ENCODE data around the gene KIF20B. TPM values are rescaled to one million over a fixed set of nuclear protein-coding genes. Genes with fewer than 3 reads are reported as not detected.

The KIF20B gene
- total RNA-seq, 1 experiment from 2014 or later: 33.7 TPM

- H3K9me3 Mint-ChIP-seq (ENCODE audit: unreplicated experiment): no peaks in the 10 kb centered on the region
- no peaks in the 10 kb centered on the region for H3K4me1 Mint-ChIP-seq (ENCODE audit: insufficient read depth, unreplicated experiment)
- ChIA-PET POLR2A (interaction anchor here (1.5 to 2.6 kb wide), 2 partner anchors 11 to 14 kb away, joined by 4 to 7 read pairs; no protein-coding TSS in a partner anchor), CTCF (no interaction called here)
- no peak overlapping the region for H3K4me3 Mint-ChIP-seq (ENCODE audit: unreplicated experiment)
- BruUV-seq (replicated peaks): no TSS peak
- intact Hi-C loops (cut with micrococcal nuclease): no loop called here
- H3K27ac Mint-ChIP-seq (ENCODE audit: low read depth, unreplicated experiment): no peak overlapping the region
- peaks cover 25% of the 10 kb centered on the region for H3K36me3 Mint-ChIP-seq (ENCODE audit: insufficient read depth, unreplicated experiment)
- no peaks in the 10 kb centered on the region for H3K27me3 Mint-ChIP-seq (ENCODE audit: insufficient read depth, unreplicated experiment)
- TF ChIP-seq CTCF (IDR thresholded peaks at IDR 0.05; ENCODE audit: unreplicated experiment): no peak
- DNase-seq (ENCODE audit: unreplicated experiment): no peak
These were observed 42.6 kb downstream of the KIF20B start for GRCh38 chr10:89744026-89744425.

DNA sequence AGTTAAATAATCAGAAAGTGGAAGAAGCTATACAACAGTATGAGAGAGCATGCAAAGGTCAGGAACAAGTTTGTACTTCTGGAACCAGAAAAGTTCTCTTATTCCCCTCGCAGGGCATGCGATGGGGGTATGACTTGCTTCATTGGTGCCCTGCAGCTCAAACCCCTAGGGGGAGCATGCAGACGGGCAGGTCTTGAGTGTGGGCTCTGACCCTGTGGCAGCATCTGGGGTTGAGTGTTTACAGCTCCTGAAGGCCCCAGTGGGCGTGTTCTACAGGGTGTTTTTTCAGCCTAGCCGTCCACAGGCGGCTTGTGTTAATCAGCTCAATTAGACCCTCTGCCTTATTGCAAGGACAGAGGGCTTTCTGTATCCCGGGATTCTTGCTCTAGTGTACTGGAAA, 44.5 kb downstream of the KIF20B start:
- no peak for DNase-seq (ENCODE audit: unreplicated experiment)
- H3K4me1 Mint-ChIP-seq (ENCODE audit: insufficient read depth, unreplicated experiment): no peaks in the 10 kb centered on the region
- CTCF ChIA-PET: interaction anchor here (0.6 kb wide), 1 partner anchor 47 kb away, joined by 3 read pairs; no protein-coding TSS in a partner anchor
- H3K27ac Mint-ChIP-seq (ENCODE audit: low read depth, unreplicated experiment): no peak overlapping the region
- POLR2A ChIA-PET: interaction anchor here (0.5 to 1.5 kb wide), 4 partner anchors 9 to 44 kb away, joined by 3 to 6 read pairs (median 4); partner anchors contain the start of gene KIF20B
- no peaks in the 10 kb centered on the region for H3K9me3 Mint-ChIP-seq (ENCODE audit: unreplicated experiment)
- H3K4me3 Mint-ChIP-seq (ENCODE audit: unreplicated experiment): no peak overlapping the region
- no peak for TF ChIP-seq CTCF (IDR thresholded peaks at IDR 0.05; ENCODE audit: unreplicated experiment)
- intact Hi-C loops (cut with micrococcal nuclease): no loop called here
- H3K36me3 Mint-ChIP-seq (ENCODE audit: insufficient read depth, unreplicated experiment): peaks cover 20% of the 10 kb centered on the region
- no peaks in the 10 kb centered on the region for H3K27me3 Mint-ChIP-seq (ENCODE audit: insufficient read depth, unreplicated experiment)
- BruUV-seq (replicated peaks): no TSS peak

GRCh38 chr10:89750441-89750840, 49.1 kb downstream of the KIF20B start:
- Mint-ChIP-seq H3K36me3 (ENCODE audit: insufficient read depth, unreplicated experiment) (peaks cover 29% of the 10 kb centered on the region), H3K27me3 (ENCODE audit: insufficient read depth, unreplicated experiment) (no peaks in the 10 kb centered on the region), H3K4me3 (ENCODE audit: unreplicated experiment) (no peak overlapping the region), H3K4me1 (ENCODE audit: insufficient read depth, unreplicated experiment) (no peaks in the 10 kb centered on the region), H3K9me3 (ENCODE audit: unreplicated experiment) (no peaks in the 10 kb centered on the region), H3K27ac (ENCODE audit: low read depth, unreplicated experiment) (no peak overlapping the region)
- ChIA-PET CTCF (interaction anchor here (0.6 kb wide), 1 partner anchor 104 kb away, joined by 3 read pairs; no protein-coding TSS in a partner anchor), POLR2A (interaction anchor here (0.6 to 0.7 kb wide), 2 partner anchors 33 to 173 kb away, joined by 3 to 4 read pairs; no protein-coding TSS in a partner anchor)
- no TSS peak for BruUV-seq (replicated peaks)
- no peak for TF ChIP-seq CTCF (IDR thresholded peaks at IDR 0.05; ENCODE audit: unreplicated experiment)
- intact Hi-C loops (cut with micrococcal nuclease): no loop called here
- no peak for DNase-seq (ENCODE audit: unreplicated experiment)

GRCh38 chr10:89755374-89755773, 54.0 kb downstream of the KIF20B start:
- POLR2A ChIA-PET: no interaction called here

More at GRCh38 chr10:89755374-89755773, 54.0 kb downstream of the KIF20B start:
- no peaks in the 10 kb centered on the region for H3K27me3 Mint-ChIP-seq (ENCODE audit: insufficient read depth, unreplicated experiment)
- H3K4me1 Mint-ChIP-seq (ENCODE audit: insufficient read depth, unreplicated experiment): peaks cover 5% of the 10 kb centered on the region
- no peak overlapping the region for H3K4me3 Mint-ChIP-seq (ENCODE audit: unreplicated experiment)
- intact Hi-C loops (cut with micrococcal nuclease): no loop called here
- H3K9me3 Mint-ChIP-seq (ENCODE audit: unreplicated experiment): no peaks in the 10 kb centered on the region
- no TSS peak for BruUV-seq (replicated peaks)
- DNase-seq (ENCODE audit: unreplicated experiment): no peak
- H3K36me3 Mint-ChIP-seq (ENCODE audit: insufficient read depth, unreplicated experiment): peaks cover 28% of the 10 kb centered on the region
- H3K27ac Mint-ChIP-seq (ENCODE audit: low read depth, unreplicated experiment): no peak overlapping the region
- no peak for TF ChIP-seq CTCF (IDR thresholded peaks at IDR 0.05; ENCODE audit: unreplicated experiment)
- CTCF ChIA-PET: no interaction called here
